ENCODE data around the gene ABCC1. TPM values are rescaled to one million over a fixed set of nuclear protein-coding genes. Genes with fewer than 3 reads are reported as not detected.
A peak's percentile ranks its signal among the peaks of the same experiment; 100 is the strongest.

The ABCC1 gene
- total and polyA plus RNA-seq, 9 donors: 3.0 to 8.5 (median 5.7) TPM

GRCh38 chr16:15942931-15943690 lies 6.3 kb upstream of the ABCC1 start:
- no peak for DNase-seq
- 45% methylated on average over 5 of the region's 6 CpGs for WGBS (ENCODE audit: insufficient coverage)
- peaks cover 3% of the 10 kb centered on the region for H3K27me3 ChIP-seq (ENCODE audit: control insufficient read depth, insufficient read depth, low read length)
- no peak overlapping the region for H3K27ac ChIP-seq (ENCODE audit: low read length)
- no peaks in the 10 kb centered on the region for H3K9me3 ChIP-seq (replicated peaks; ENCODE audit: control insufficient read depth, low read depth, low read length)
- no peaks in the 10 kb centered on the region for H3K36me3 ChIP-seq (ENCODE audit: control insufficient read depth, insufficient read depth, low read length)
- no peak overlapping the region for H3K4me3 ChIP-seq (ENCODE audit: low read length)
- no peaks in the 10 kb centered on the region for H3K4me1 ChIP-seq (ENCODE audit: control insufficient read depth, insufficient read depth, low read length)

GRCh38 chr16:15946257-15947044 lies 3.0 kb upstream of the ABCC1 start:
- Histone ChIP-seq H3K4me1 (ENCODE audit: control insufficient read depth, insufficient read depth, low read length) (peaks cover 16% of the 10 kb centered on the region), H3K4me3 (ENCODE audit: low read length) (no peak overlapping the region), H3K27me3 (ENCODE audit: control insufficient read depth, insufficient read depth, low read length) (peaks cover 8% of the 10 kb centered on the region), H3K27ac (ENCODE audit: low read length) (no peak overlapping the region), H3K9me3 (replicated peaks; ENCODE audit: control insufficient read depth, low read depth, low read length) (no peaks in the 10 kb centered on the region), H3K36me3 (ENCODE audit: control insufficient read depth, insufficient read depth, low read length) (no peaks in the 10 kb centered on the region)
- no peak for DNase-seq
- 51% methylated on average over 4 of the region's 10 CpGs for WGBS (ENCODE audit: insufficient coverage)

GRCh38 chr16:15947983-15948509 lies 1.4 kb upstream of the ABCC1 start:
- WGBS (ENCODE audit: insufficient coverage): 100% methylated on average over 3 of the region's 4 CpGs
- Histone ChIP-seq H3K9me3 (replicated peaks; ENCODE audit: control insufficient read depth, low read depth, low read length) (no peaks in the 10 kb centered on the region), H3K27me3 (ENCODE audit: control insufficient read depth, insufficient read depth, low read length) (peaks cover 8% of the 10 kb centered on the region), H3K4me1 (ENCODE audit: control insufficient read depth, insufficient read depth, low read length) (peaks cover 16% of the 10 kb centered on the region), H3K4me3 (ENCODE audit: low read length) (no peak overlapping the region), H3K36me3 (ENCODE audit: control insufficient read depth, insufficient read depth, low read length) (no peaks in the 10 kb centered on the region), H3K27ac (ENCODE audit: low read length) (no peak overlapping the region)
- DNase-seq: no peak

GRCh38 chr16:15948532-15949209 lies 745 bp upstream of the ABCC1 start:
- 29% methylated on average over 4 of the region's 18 CpGs for WGBS (ENCODE audit: insufficient coverage)
- no peak for DNase-seq
- no peak overlapping the region for H3K27ac ChIP-seq (ENCODE audit: low read length)

GRCh38 chr16:15950161-15950854 lies 892 bp downstream of the ABCC1 start:
- peak overlapping the region; percentile 53 for H3K4me3 ChIP-seq (ENCODE audit: low read length)
- H3K36me3 ChIP-seq (ENCODE audit: control insufficient read depth, insufficient read depth, low read length): no peaks in the 10 kb centered on the region
- peak overlapping the region; percentile 51 for H3K27ac ChIP-seq (ENCODE audit: low read length)
- peaks cover 16% of the 10 kb centered on the region for H3K4me1 ChIP-seq (ENCODE audit: control insufficient read depth, insufficient read depth, low read length)
- peak; percentile 47 for DNase-seq
- peaks cover 7% of the 10 kb centered on the region for H3K27me3 ChIP-seq (ENCODE audit: control insufficient read depth, insufficient read depth, low read length)
- 5% methylated on average over 13 of the region's 18 CpGs for WGBS (ENCODE audit: insufficient coverage)
- no peaks in the 10 kb centered on the region for H3K9me3 ChIP-seq (replicated peaks; ENCODE audit: control insufficient read depth, low read depth, low read length)

More at GRCh38 chr16:15948532-15949209, 745 bp upstream of the ABCC1 start:
- H3K9me3 ChIP-seq (replicated peaks; ENCODE audit: control insufficient read depth, low read depth, low read length): no peaks in the 10 kb centered on the region
- peak overlapping the region; percentile 55 for H3K4me3 ChIP-seq (ENCODE audit: low read length)
- no peaks in the 10 kb centered on the region for H3K36me3 ChIP-seq (ENCODE audit: control insufficient read depth, insufficient read depth, low read length)
- peaks cover 16% of the 10 kb centered on the region for H3K4me1 ChIP-seq (ENCODE audit: control insufficient read depth, insufficient read depth, low read length)
- peaks cover 7% of the 10 kb centered on the region for H3K27me3 ChIP-seq (ENCODE audit: control insufficient read depth, insufficient read depth, low read length)

- no peaks in the 10 kb centered on the region for H3K36me3 ChIP-seq (ENCODE audit: control insufficient read depth, insufficient read depth, low read length)
- DNase-seq: no peak
- peak overlapping the region; percentile 53 for H3K4me3 ChIP-seq (ENCODE audit: low read length)
- peaks cover 16% of the 10 kb centered on the region for H3K4me1 ChIP-seq (ENCODE audit: control insufficient read depth, insufficient read depth, low read length)
- H3K9me3 ChIP-seq (replicated peaks; ENCODE audit: control insufficient read depth, low read depth, low read length): no peaks in the 10 kb centered on the region
- peaks cover 5% of the 10 kb centered on the region for H3K27me3 ChIP-seq (ENCODE audit: control insufficient read depth, insufficient read depth, low read length)
- H3K27ac ChIP-seq (ENCODE audit: low read length): peak overlapping the region; percentile 51
Measured at GRCh38 chr16:15950869-15951268, 1.5 kb downstream of the ABCC1 start.

GRCh38 chr16:15951852-15952251 lies 2.4 kb downstream of the ABCC1 start:
- Histone ChIP-seq H3K9me3 (replicated peaks; ENCODE audit: control insufficient read depth, low read depth, low read length) (no peaks in the 10 kb centered on the region), H3K36me3 (ENCODE audit: control insufficient read depth, insufficient read depth, low read length) (no peaks in the 10 kb centered on the region), H3K27me3 (ENCODE audit: control insufficient read depth, insufficient read depth, low read length) (peaks cover 5% of the 10 kb centered on the region), H3K4me3 (ENCODE audit: low read length) (no peak overlapping the region), H3K4me1 (ENCODE audit: control insufficient read depth, insufficient read depth, low read length) (peaks cover 16% of the 10 kb centered on the region), H3K27ac (ENCODE audit: low read length) (no peak overlapping the region)
- 93% methylated on average over 6 of the region's 8 CpGs for WGBS (ENCODE audit: insufficient coverage)
- DNase-seq: no peak

- Histone ChIP-seq H3K27me3 (ENCODE audit: control insufficient read depth, insufficient read depth, low read length) (peaks cover 5% of the 10 kb centered on the region), H3K9me3 (replicated peaks; ENCODE audit: control insufficient read depth, low read depth, low read length) (no peaks in the 10 kb centered on the region), H3K27ac (ENCODE audit: low read length) (no peak overlapping the region), H3K4me3 (ENCODE audit: low read length) (no peak overlapping the region), H3K36me3 (ENCODE audit: control insufficient read depth, insufficient read depth, low read length) (no peaks in the 10 kb centered on the region), H3K4me1 (ENCODE audit: control insufficient read depth, insufficient read depth, low read length) (peaks cover 16% of the 10 kb centered on the region)
- peak; percentile 12 for DNase-seq
- 58% methylated on average over 3 of the region's 5 CpGs for WGBS (ENCODE audit: insufficient coverage)
Measured at GRCh38 chr16:15952265-15952711, 2.9 kb downstream of the ABCC1 start.

- H3K27me3 ChIP-seq (ENCODE audit: control insufficient read depth, insufficient read depth, low read length): peaks cover 5% of the 10 kb centered on the region
- no peak for DNase-seq
- no peak overlapping the region for H3K27ac ChIP-seq (ENCODE audit: low read length)
- H3K4me1 ChIP-seq (ENCODE audit: control insufficient read depth, insufficient read depth, low read length): peaks cover 16% of the 10 kb centered on the region
- WGBS (ENCODE audit: insufficient coverage): 87% methylated on average over 5 of the region's 8 CpGs
- H3K36me3 ChIP-seq (ENCODE audit: control insufficient read depth, insufficient read depth, low read length): no peaks in the 10 kb centered on the region
- no peak overlapping the region for H3K4me3 ChIP-seq (ENCODE audit: low read length)
- no peaks in the 10 kb centered on the region for H3K9me3 ChIP-seq (replicated peaks; ENCODE audit: control insufficient read depth, low read depth, low read length)
Measured at GRCh38 chr16:15953477-15953876, 4.1 kb downstream of the ABCC1 start.

Measured in muscle of leg (tissue), 11 donors.